Hepatic stellate cell (primary cell): ENCODE measurements around the gene DEFB125.
"Not testable (repeated sequence)": the region's sequence is repeated elsewhere in the genome, so short reads cannot be mapped to it uniquely, and the experiment has no call there.

Experiments
- DNase-seq: peaks from one replicate; pipeline ENCODE4 v3.0.0; 2011; ENCODE audit warnings: low spot score

DEFB125 gene

GRCh38 chr20:87401-87800, at the start of gene DEFB125:
Gene DEFB125, plus strand, starts transcription at chr20:87672. Its CDS starts 38 bp downstream, at chr20:87710.
- DNase-seq: no peak

DNA sequence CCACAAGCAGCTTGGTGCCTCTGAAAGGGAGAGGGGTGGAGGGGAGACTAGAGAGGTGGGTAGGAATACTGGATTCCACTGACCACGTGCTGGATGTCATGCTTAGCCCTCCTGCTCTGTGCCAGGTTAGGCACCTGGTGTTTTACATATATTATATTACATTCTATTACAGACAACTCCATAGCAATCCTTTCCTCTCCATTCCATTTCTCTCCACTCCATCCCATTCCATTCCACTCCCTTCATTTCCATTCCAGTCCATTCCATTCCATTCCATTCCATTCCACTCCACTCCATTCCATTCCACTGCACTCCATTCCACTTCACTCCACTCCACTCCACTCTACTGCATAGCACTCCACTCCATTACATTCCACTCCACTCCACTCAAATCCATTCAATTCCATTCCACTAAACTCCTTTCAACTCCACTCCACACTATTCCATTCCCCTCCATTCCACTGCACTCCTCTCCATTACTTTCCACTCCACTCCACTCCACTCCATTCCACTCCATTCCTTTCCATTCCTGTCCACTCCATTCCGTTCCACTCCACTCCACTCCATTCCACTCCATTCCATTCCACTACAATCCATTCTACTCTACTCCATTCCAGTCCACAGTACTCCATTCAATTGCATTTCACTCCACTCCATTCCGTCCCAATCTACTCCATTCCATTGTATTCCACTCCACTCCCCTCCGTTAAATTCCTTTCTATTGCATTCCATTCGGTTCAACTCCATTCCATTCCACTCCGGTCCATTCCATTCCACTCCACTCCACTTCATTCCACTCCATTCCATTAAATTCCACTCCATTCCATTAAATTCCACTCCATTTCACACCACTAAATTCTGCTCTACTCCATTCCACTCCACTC, 27.2 kb upstream of the DEFB125 start:
- DNase-seq: no peak

GRCh38 chr20:61230-61629, 26.2 kb upstream of the DEFB125 start:
- no peak for DNase-seq

DNA sequence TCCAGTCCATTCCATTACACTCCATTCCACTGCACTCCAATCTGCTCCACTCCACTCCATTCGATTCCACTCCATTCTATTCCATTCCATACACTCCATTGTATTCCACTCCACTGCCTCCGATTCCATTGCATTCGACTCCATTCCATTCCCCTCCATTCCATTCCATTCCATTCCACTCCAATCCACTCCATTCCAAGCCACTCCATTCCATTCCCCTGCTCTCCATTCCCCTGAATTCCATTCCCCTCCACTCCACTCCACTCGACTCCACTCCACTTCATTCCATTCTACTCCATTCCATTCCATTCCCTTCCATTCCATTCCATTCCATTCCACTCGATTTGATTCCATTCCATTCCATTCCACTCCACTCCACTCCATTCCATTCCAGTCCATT, 25.7 kb upstream of the DEFB125 start:
- no peak for DNase-seq

DNA sequence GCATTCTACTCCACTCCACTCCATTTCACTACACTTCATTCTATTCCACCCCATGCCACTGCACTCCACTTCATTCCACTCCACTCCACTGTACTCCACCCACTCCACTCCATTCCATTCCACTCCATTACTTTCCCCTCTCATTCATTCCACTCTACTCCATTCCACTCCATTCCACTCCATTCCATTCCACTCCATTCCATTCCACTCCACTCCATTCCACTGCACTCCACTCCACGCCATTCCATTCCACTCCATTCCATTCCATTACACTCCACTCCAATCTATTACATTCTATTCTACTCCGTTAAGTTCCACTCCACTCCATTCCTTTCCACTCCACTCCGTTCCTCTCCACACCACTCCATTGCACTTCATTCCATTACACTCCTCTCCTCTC, 25.0 kb upstream of the DEFB125 start:
- no peak for DNase-seq

GRCh38 chr20:64026-64603, 23.4 kb upstream of the DEFB125 start:
- DNase-seq: no peak

- no peak for DNase-seq
Measured at GRCh38 chr20:64766-65322, 22.6 kb upstream of the DEFB125 start.

GRCh38 chr20:77231-77630, 10.2 kb upstream of the DEFB125 start:
- DNase-seq: no peak

- no peak for DNase-seq
Measured at GRCh38 chr20:78338-78737, 9.1 kb upstream of the DEFB125 start.

DNA sequence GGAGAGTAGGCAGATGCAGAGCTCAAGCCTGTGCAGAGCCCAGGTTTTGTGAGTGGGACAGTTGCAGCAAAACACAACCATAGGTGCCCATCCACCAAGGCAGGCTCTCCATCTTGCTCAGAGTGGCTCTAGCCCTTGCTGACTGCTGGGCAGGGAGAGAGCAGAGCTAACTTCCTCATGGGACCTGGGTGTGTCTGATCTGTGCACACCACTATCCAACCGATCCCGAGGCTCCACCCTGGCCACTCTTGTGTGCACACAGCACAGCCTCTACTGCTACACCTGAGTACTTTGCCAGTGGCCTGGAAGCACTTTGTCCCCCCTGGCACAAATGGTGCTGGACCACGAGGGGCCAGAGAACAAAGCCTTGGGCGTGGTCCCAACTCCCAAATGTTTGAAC, 7.9 kb upstream of the DEFB125 start:
- DNase-seq: no peak

- DNase-seq: no peak
Measured at GRCh38 chr20:90651-91050, 3.2 kb downstream of the DEFB125 start.

DNA sequence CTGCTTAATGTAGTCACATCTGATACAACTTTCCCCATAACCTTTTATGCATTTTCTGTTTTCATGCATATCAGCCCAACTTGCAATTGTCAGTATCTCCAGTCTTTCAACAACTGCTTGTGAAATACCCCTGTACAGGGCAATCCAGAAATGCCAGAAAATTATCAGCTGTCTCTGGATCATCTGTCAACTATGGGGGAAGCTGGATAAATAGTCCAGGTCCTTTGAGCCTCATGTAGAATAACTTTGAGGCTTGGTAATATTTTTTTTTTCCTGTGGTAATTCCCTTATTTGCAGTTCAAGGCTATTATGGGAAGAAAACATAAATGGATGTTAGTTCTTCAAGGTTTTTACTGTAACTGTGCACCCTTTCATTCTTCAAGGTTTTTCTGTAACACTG, 6.2 kb downstream of the DEFB125 start:
- DNase-seq: no peak

GRCh38 chr20:95215-95614, 7.7 kb downstream of the DEFB125 start:
- no peak for DNase-seq

GRCh38 chr20:97691-98090, 10.2 kb downstream of the DEFB125 start:
- not testable (repeated sequence) for DNase-seq

GRCh38 chr20:101975-102374, 14.5 kb downstream of the DEFB125 start:
- DNase-seq: no peak

GRCh38 chr20:103456-103855, 16.0 kb downstream of the DEFB125 start:
- no peak for DNase-seq

DNA sequence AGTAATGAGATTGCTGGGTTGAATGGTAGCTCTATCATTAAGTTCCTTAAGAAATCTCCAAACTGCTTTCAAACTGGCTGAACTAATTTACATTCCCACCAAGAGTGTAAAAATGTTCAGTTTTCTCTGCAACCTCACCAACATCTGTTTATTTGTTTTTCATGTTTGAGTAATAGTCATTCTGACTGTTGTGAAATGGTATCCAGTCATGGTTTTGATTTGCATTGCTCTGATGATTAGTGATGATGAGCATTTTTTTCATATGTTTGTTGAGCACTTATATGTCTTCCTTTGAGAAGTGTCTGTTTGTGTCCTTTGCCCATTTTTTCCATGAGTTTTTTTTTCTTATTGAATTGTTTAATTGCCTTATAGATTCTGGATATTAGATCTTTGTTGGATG, 24.9 kb downstream of the DEFB125 start:
- DNase-seq: no peak

DNA sequence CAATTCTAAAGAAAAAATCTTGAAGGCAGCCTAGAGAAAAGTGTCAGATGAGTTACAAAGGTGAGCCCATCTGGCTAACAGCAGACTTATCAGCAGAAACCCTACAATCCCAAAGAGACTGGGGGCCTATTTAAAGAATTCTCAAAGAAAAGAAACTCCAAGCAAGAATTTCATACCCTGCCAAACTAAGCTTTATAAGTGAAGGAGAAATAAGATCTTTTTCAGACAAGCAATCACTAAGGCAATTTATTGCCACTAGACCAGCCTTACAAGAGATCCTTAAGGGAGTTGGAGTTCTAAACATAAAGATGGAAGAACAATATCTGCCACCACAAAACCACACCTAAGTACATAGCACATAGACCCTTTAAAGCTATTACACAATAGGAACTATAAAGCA, 30.0 kb downstream of the DEFB125 start:
- no peak for DNase-seq

DNA sequence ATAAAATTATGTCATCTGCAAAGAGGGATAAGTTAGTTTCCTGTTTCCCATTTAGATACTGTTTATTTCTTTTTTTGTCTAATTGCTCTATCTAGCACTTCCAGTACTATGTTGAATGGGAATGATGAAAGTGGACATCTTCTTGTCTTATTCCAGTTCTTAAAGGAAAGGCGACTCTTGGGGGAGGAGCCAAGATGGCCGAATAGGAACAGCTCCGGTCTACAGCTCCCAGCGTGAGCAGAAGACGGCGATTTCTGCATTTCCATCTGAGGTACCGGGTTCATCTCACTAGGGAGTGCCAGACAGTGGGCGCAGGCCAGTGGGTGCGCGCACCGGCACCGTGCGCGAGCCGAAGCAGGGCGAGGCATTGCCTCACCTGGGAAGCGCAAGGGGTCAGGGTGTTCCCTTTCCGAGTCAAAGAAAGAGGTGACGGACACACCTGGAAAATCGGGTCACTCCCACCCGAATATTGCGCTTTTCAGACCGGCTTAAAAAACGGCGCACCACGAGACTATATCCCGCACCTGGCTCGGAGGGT, 42.4 kb downstream of the DEFB125 start:
- not testable (repeated sequence) for DNase-seq

- no peak for DNase-seq
Measured at GRCh38 chr20:137668-138490, 50.4 kb downstream of the DEFB125 start.

GRCh38 chr20:142290-142689, 54.8 kb downstream of the DEFB125 start, which contains the start of gene DEFB126:
Gene DEFB126, plus strand, starts transcription at chr20:142590. Its CDS starts 39 bp downstream, at chr20:142629.
- DNase-seq: no peak

GRCh38 chr20:145877-146276, 58.4 kb downstream of the DEFB125 start:
- no peak for DNase-seq
